H9 (cell line): ENCODE measurements around the gene CPNE2. TPM values are rescaled to one million over a fixed set of nuclear protein-coding genes. Genes with fewer than 3 reads are reported as not detected.

Experiments
- DNase-seq: peaks from one replicate; pipeline ENCODE4 v3.0.0-alpha.2; 2017
- H2AFZ ChIP-seq: one replicate; pipeline ENCODE4 v1.6.1; 2013; ENCODE audit warnings: mild to moderate bottlenecking, low read length, control low read depth, moderate library complexity
- H2AK5ac ChIP-seq: 2 replicates; pipeline ENCODE4 v1.6.1; 2013; ENCODE audit warnings: low read length, control low read depth, mixed read lengths; ENCODE audit not compliant: insufficient read length
- H2BK120ac ChIP-seq: one replicate; pipeline ENCODE4 v1.6.1; 2013; ENCODE audit warnings: low read depth, mild to moderate bottlenecking, low read length, control low read depth, inconsistent platforms; ENCODE audit not compliant: poor library complexity, severe bottlenecking
- H2BK12ac ChIP-seq: 2 replicates; pipeline ENCODE4 v1.6.1; 2013; ENCODE audit warnings: low read length, control low read depth, mixed read lengths, low read depth; ENCODE audit not compliant: insufficient read length
- H2BK15ac ChIP-seq: 2 replicates; pipeline ENCODE4 v1.6.1; 2013; ENCODE audit warnings: low read depth, low read length, control low read depth
- H2BK20ac ChIP-seq: one replicate; pipeline ENCODE4 v1.6.1; 2013; ENCODE audit warnings: low read depth, mild to moderate bottlenecking, low read length, control low read depth, inconsistent platforms; ENCODE audit not compliant: poor library complexity, severe bottlenecking
- H2BK5ac ChIP-seq: 2 replicates; pipeline ENCODE4 v1.6.1; 2013; ENCODE audit warnings: low read length, control low read depth, mixed read lengths; ENCODE audit not compliant: insufficient read length
- H3K14ac ChIP-seq: 2 replicates; pipeline ENCODE4 v1.6.1; 2013; ENCODE audit warnings: low read length, control low read depth; ENCODE audit not compliant: insufficient read depth
- H3K18ac ChIP-seq: 2 replicates; pipeline ENCODE4 v1.6.1; 2013; ENCODE audit warnings: low read depth, mild to moderate bottlenecking, mixed read lengths, low read length, control low read depth; ENCODE audit not compliant: insufficient read length
- H3K23ac ChIP-seq: 2 replicates; pipeline ENCODE4 v1.6.1; 2013; ENCODE audit warnings: low read length, control low read depth, mixed read lengths, low read depth; ENCODE audit not compliant: insufficient read length
- H3K23me2 ChIP-seq: 2 replicates; pipeline ENCODE4 v1.6.1; 2013; ENCODE audit warnings: low read depth, mild to moderate bottlenecking, mixed read lengths, low read length, control low read depth; ENCODE audit not compliant: insufficient read length, poor library complexity, severe bottlenecking
- H3K27ac ChIP-seq: 2 replicates; pipeline ENCODE4 v1.5.1; 2013; ENCODE audit warnings: low read length, control low read depth, mixed read lengths, low read depth; ENCODE audit not compliant: insufficient read length
- H3K27me3 ChIP-seq: 2 replicates; pipeline ENCODE4 v1.6.1; 2013; ENCODE audit warnings: low read length, control low read depth, inconsistent platforms; ENCODE audit not compliant: insufficient read depth
- H3K4ac ChIP-seq: 2 replicates; pipeline ENCODE4 v1.6.1; 2013; ENCODE audit warnings: low read depth, mild to moderate bottlenecking, control low read depth, inconsistent platforms, low read length, moderate library complexity
- H3K4me1 ChIP-seq: 2 replicates; pipeline ENCODE4 v1.6.1; 2013; ENCODE audit warnings: low read length, control low read depth, inconsistent platforms; ENCODE audit not compliant: insufficient read depth
- H3K4me2 ChIP-seq: 2 replicates; pipeline ENCODE4 v1.6.1; 2013; ENCODE audit warnings: low read length, control low read depth, mixed read lengths; ENCODE audit not compliant: insufficient read length, insufficient read depth
- H3K56ac ChIP-seq: 2 replicates; pipeline ENCODE4 v1.6.1; 2013; ENCODE audit warnings: low read depth, mild to moderate bottlenecking, mixed read lengths, low read length, control low read depth; ENCODE audit not compliant: insufficient read length
- H3K79me1 ChIP-seq: 2 replicates; pipeline ENCODE4 v1.6.1; 2013; ENCODE audit warnings: low read depth, mild to moderate bottlenecking, moderate library complexity, low read length, control low read depth, inconsistent platforms; ENCODE audit not compliant: insufficient read depth, poor library complexity, severe bottlenecking
- H3K79me2 ChIP-seq: 2 replicates; pipeline ENCODE4 v1.6.1; 2013; ENCODE audit warnings: low read length, control low read depth, inconsistent platforms; ENCODE audit not compliant: insufficient read depth
- H3K9ac ChIP-seq: 2 replicates; pipeline ENCODE4 v1.6.1; 2013; ENCODE audit warnings: low read length, control low read depth, mixed read lengths; ENCODE audit not compliant: insufficient read length; ENCODE audit errors: extremely low read depth
- H3K9me3 ChIP-seq: one replicate; pipeline ENCODE4 v1.6.1; 2013; ENCODE audit warnings: low read depth, low read length, inconsistent platforms; ENCODE audit not compliant: control insufficient read depth
- H3T11ph ChIP-seq: one replicate; pipeline ENCODE4 v1.6.1; 2013; ENCODE audit warnings: mild to moderate bottlenecking, low read length, control low read depth, inconsistent platforms
- H4K20me1 ChIP-seq: one replicate; pipeline ENCODE4 v1.6.1; 2013; ENCODE audit not compliant: control insufficient read depth, insufficient read length, insufficient read depth
- H4K5ac ChIP-seq: 2 replicates; pipeline ENCODE4 v1.6.1; 2013; ENCODE audit warnings: low read depth, mild to moderate bottlenecking, mixed read lengths, low read length, control low read depth; ENCODE audit not compliant: insufficient read length
- H4K8ac ChIP-seq: replicated peaks from 2 replicates; pipeline ENCODE4 v1.6.1; 2013; ENCODE audit warnings: low read length, control low read depth, mixed read lengths, low read depth; ENCODE audit not compliant: insufficient read length
- H4K91ac ChIP-seq: 2 replicates; pipeline ENCODE4 v1.6.1; 2013; ENCODE audit warnings: low read depth, mild to moderate bottlenecking, moderate library complexity, mixed read lengths, low read length, control low read depth; ENCODE audit not compliant: insufficient read length
- H3K27ac Mint-ChIP-seq, 3 experiments: 2 replicates in 2 of 3; 3 replicates in 1 of 3; pipeline ENCODE4 v1.8.0; 2020 to 2021; ENCODE audit warnings: mixed read lengths in 3 of 3, mild to moderate bottlenecking in 1 of 3, moderate library complexity in 1 of 3
- H3K27me3 Mint-ChIP-seq: 2 replicates; pipeline ENCODE4 v1.8.0; 2021; ENCODE audit warnings: low read depth, mild to moderate bottlenecking, moderate library complexity, mixed read lengths
- H3K36me3 Mint-ChIP-seq, 3 experiments: 2 replicates in 2 of 3; 3 replicates in 1 of 3; pipeline ENCODE4 v1.8.0; 2020 to 2021; ENCODE audit warnings: low read depth in 3 of 3, mixed read lengths in 3 of 3; ENCODE audit not compliant: insufficient read depth in 1 of 3
- H3K4me1 Mint-ChIP-seq, 2 experiments: 2 replicates each; pipeline ENCODE4 v1.8.0; 2020; ENCODE audit warnings: mixed read lengths in 2 of 2
- H3K4me3 Mint-ChIP-seq, 2 experiments: 2 replicates in 1 of 2; 3 replicates in 1 of 2; pipeline ENCODE4 v1.8.0; 2020 to 2021; ENCODE audit warnings: mild to moderate bottlenecking in 2 of 2, mixed read lengths in 2 of 2, moderate library complexity in 1 of 2
- H3K9me3 Mint-ChIP-seq, 2 experiments: 2 replicates in 1 of 2; 3 replicates in 1 of 2; pipeline ENCODE4 v1.8.0; 2020; ENCODE audit warnings: mild to moderate bottlenecking in 2 of 2, mixed read lengths in 2 of 2, moderate library complexity in 1 of 2
- CTCF ChIP-seq: fragments of 200-600 bp; sonication (generic); conservative IDR thresholded peaks from 3 replicates; pipeline ENCODE4 v1.8.0; 2021; ENCODE audit warnings: antibody characterized with exemption, mild to moderate bottlenecking
- total RNA-seq: library from RNA; stranded (reverse); gene quantifications from 2 replicates; pipeline ENCODE4 v1.2.1, GENCODE V29; 2021

CPNE2 gene
- total RNA-seq, 1 experiment from 2014 or later: 8.0 TPM

DNA sequence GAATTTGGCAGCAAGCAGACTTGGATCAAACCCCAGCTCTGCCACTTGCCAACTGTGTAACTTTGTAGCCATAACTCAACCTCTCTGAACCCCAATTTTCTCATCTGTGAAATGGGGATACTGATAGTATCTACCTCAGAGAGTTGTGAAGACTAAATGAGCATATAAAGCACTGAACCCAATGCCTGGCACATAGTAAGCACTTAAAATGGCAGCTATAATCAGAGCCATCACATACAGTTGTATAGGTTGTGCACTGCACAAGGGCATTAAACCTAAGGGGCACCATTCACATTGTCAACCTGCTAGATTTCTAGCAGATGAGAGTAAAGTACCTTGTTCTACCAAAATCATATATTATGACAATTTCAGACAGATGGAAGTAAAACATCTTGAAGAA lies 10.6 kb upstream of the CPNE2 start:
- Histone ChIP-seq H4K8ac (no peak overlapping the region), H3K4me1 (no peaks in the 10 kb centered on the region; the same call in 1 of the 2 replicates), H2AFZ (no peak overlapping the region), H2BK20ac (no peak overlapping the region), H3K14ac (no peak overlapping the region; the same call in 1 of the 2 replicates), H2AK5ac (no peak overlapping the region), H3K27ac (no peak overlapping the region), H3K4me2 (no peak overlapping the region), H2BK120ac (no peak overlapping the region), H3K23ac (no peak overlapping the region), H3T11ph (no peak overlapping the region), H3K27me3 (no peaks in the 10 kb centered on the region), H3K56ac (no peak overlapping the region), H4K5ac (no peak overlapping the region), H3K4ac (no peak overlapping the region), H2BK15ac (no peak overlapping the region), H3K79me2 (no peaks in the 10 kb centered on the region), H3K79me1 (no peaks in the 10 kb centered on the region), H3K23me2 (no peaks in the 10 kb centered on the region), H3K9ac (no peak overlapping the region), H2BK5ac (no peak overlapping the region), H2BK12ac (no peak overlapping the region), H3K9me3 (no peaks in the 10 kb centered on the region), H3K18ac (no peak overlapping the region), H4K20me1 (no peaks in the 10 kb centered on the region), H4K91ac (no peak overlapping the region)
- no peak for TF ChIP-seq CTCF
- Mint-ChIP-seq H3K4me1 (peaks cover 12 to 13% of the 10 kb centered on the region in 2 experiments), H3K4me3 (no peak overlapping the region), H3K27ac (no peak overlapping the region), H3K9me3 (0 out of 5 replicates have a peak, but pooled peaks cover 0 to 1% of the 10 kb centered on the region in 2 experiments), H3K27me3 (peaks cover 1% of the 10 kb centered on the region; the same call in 1 of the 2 replicates), H3K36me3 (no peaks in the 10 kb centered on the region)
- DNase-seq: no peak
